ENCODE measurements around the gene TNS4.

DNA sequence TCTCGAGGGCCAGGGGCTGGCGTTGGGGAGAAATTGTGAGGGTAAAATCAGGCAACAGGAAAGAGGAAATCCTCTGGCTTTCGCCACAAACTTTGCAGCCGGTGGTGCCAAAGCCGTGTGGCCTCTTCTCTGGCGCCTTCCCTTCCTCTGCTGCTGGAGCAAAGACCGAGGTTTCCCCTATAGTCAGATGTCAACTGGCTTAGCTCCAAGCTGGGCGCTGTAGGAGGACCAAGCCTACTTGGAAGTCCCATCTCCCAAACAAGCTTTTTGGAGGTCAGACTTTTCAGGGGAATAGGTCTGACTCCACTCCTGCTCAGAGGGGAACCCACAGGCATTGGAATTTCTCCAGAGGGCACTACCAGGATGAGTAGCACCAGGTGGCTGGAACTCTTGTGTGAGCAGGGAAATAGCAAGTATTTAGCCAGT is 53.2 kb downstream of the TNS4 start:
- TF ChIP-seq EP300 (IDR thresholded peaks at IDR 0.05; ENCODE audit: low read length), result no peak
- TF ChIP-seq ZNF561 (CRISPR knock-in tag; conservative IDR thresholded peaks at IDR 0.05), result no peak
- TF ChIP-seq ZNF444 (CRISPR knock-in tag; IDR thresholded peaks at IDR 0.05), result no peak
- TF ChIP-seq, protein P1, sequence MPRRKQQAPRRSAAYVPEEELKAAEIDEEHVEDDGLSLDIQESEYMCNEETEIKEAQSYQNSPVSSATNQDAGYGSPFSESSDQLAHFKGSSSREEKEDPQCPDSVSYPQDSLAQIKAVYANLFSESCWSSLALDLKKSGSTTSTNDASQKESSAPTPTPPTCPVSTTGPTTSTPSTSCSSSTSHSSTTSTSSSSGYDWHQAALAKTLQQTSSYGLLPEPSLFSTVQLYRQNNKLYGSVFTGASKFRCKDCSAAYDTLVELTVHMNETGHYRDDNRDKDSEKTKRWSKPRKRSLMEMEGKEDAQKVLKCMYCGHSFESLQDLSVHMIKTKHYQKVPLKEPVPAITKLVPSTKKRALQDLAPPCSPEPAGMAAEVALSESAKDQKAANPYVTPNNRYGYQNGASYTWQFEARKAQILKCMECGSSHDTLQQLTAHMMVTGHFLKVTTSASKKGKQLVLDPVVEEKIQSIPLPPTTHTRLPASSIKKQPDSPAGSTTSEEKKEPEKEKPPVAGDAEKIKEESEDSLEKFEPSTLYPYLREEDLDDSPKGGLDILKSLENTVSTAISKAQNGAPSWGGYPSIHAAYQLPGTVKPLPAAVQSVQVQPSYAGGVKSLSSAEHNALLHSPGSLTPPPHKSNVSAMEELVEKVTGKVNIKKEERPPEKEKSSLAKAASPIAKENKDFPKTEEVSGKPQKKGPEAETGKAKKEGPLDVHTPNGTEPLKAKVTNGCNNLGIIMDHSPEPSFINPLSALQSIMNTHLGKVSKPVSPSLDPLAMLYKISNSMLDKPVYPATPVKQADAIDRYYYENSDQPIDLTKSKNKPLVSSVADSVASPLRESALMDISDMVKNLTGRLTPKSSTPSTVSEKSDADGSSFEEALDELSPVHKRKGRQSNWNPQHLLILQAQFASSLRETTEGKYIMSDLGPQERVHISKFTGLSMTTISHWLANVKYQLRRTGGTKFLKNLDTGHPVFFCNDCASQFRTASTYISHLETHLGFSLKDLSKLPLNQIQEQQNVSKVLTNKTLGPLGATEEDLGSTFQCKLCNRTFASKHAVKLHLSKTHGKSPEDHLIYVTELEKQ (CRISPR knock-in tag; IDR thresholded peaks at IDR 0.05), result no peak
- TF ChIP-seq ZNF311 (CRISPR knock-in tag; IDR thresholded peaks at IDR 0.05), result no peak
- no peak for TF ChIP-seq BHLHE40 (IDR thresholded peaks at IDR 0.05; ENCODE audit: low read length)
- TF ChIP-seq BMI1 (IDR thresholded peaks at IDR 0.05; ENCODE audit: low read length), result no peak
- TF ChIP-seq CSDE1 (IDR thresholded peaks at IDR 0.05), result no peak
- TF ChIP-seq CTBP1 (IDR thresholded peaks at IDR 0.05; ENCODE audit: borderline replicate concordance), result no peak
- no peak for TF ChIP-seq MYC (IDR thresholded peaks at IDR 0.05; ENCODE audit: low read depth, low read length)
- no peak for TF ChIP-seq MYC (CRISPR knock-in tag; IDR thresholded peaks at IDR 0.05; ENCODE audit: borderline replicate concordance, low read depth)

All from K562 (cell line).